PC-9 (cell line): Measurements from ENCODE around the gene LMF1. TPM values are rescaled to one million over a fixed set of nuclear protein-coding genes. Genes with fewer than 3 reads are reported as not detected.
A peak's percentile ranks its signal among the peaks of the same experiment; 100 is the strongest.

ENCODE experiments used
- BruUV-seq: library from RNA; stranded (reverse); fragments of 400-500 nt; replicated peaks from 2 replicates; lab custom pipeline; 2021; lab: Mats Ljungman, UMichigan
- CTCF ChIA-PET: fragments of 300-600 bp; sonication (Branson Sonifier 250); formaldehyde crosslinking; loops from one replicate; lab custom pipeline; 2022; ENCODE audit warnings: antibody characterized with exemption; lab: Charles Lee
- POLR2A ChIA-PET: fragments of 300-600 bp; sonication (Branson Sonifier 250); formaldehyde crosslinking; loops from one replicate; lab custom pipeline; 2022; ENCODE audit warnings: antibody characterized with exemption; ENCODE audit not compliant: unreplicated experiment; lab: Charles Lee
- DNase-seq, 2 experiments: peaks; one replicate each; pipeline versions ENCODE4 v3.0.0 to v3.0.0-alpha.2; 2015 to 2022; ENCODE audit warnings: mixed read lengths in 1 of 2
- H2AFZ ChIP-seq: fragments of 200-600 bp; sonication (generic); 2 replicates; pipeline ENCODE4 v1.8.1; 2017; ENCODE audit warnings: antibody characterized with exemption
- H3F3A ChIP-seq: fragments of 200-600 bp; sonication (generic); 2 replicates; pipeline ENCODE4 v1.8.1; 2017; ENCODE audit warnings: antibody characterized with exemption, mild to moderate bottlenecking, low read depth; ENCODE audit not compliant: insufficient read depth
- H3K27ac ChIP-seq: fragments of 200-600 bp; sonication (generic); 2 replicates; pipeline ENCODE4 v1.6.1; 2016; ENCODE audit warnings: mixed run types
- H3K27me3 ChIP-seq: fragments of 200-600 bp; sonication (generic); 2 replicates; pipeline ENCODE4 v1.6.1; 2016; ENCODE audit warnings: low read depth, mixed run types; ENCODE audit not compliant: insufficient read depth
- H3K36me3 ChIP-seq: fragments of 200-600 bp; sonication (generic); 2 replicates; pipeline ENCODE4 v1.6.1; 2016; ENCODE audit warnings: low read depth, mixed run types
- H3K4me1 ChIP-seq: fragments of 200-600 bp; sonication (generic); replicated peaks from 2 replicates; pipeline ENCODE4 v1.6.1; 2016; ENCODE audit warnings: mixed run types; ENCODE audit not compliant: insufficient read depth
- H3K4me2 ChIP-seq: fragments of 200-600 bp; sonication (generic); 2 replicates; pipeline ENCODE4 v1.6.1; 2017; ENCODE audit warnings: mixed run types
- H3K4me3 ChIP-seq: fragments of 200-600 bp; sonication (generic); 2 replicates; pipeline ENCODE4 v1.6.1; 2016; ENCODE audit warnings: mixed run types
- H3K79me2 ChIP-seq: fragments of 200-600 bp; sonication (generic); 2 replicates; pipeline ENCODE4 v1.6.1; 2017; ENCODE audit warnings: low read depth, mixed run types
- H3K9me2 ChIP-seq: fragments of 200-600 bp; sonication (generic); 2 replicates; pipeline ENCODE4 v1.8.1; 2017; ENCODE audit warnings: mild to moderate bottlenecking; ENCODE audit not compliant: insufficient read depth
- H3K9me3 ChIP-seq: fragments of 200-600 bp; sonication (generic); 2 replicates; pipeline ENCODE4 v1.8.1; 2016; ENCODE audit warnings: low read depth; ENCODE audit not compliant: insufficient read depth
- H4K20me1 ChIP-seq: fragments of 200-600 bp; sonication (generic); 2 replicates; pipeline ENCODE4 v1.8.1; 2017; ENCODE audit not compliant: insufficient read depth
- CTCF ChIP-seq: fragments of 200-600 bp; sonication (generic); conservative IDR thresholded peaks from 2 replicates; pipeline ENCODE4 v1.6.1; 2017; ENCODE audit warnings: mixed run types, antibody characterized with exemption, mild to moderate bottlenecking, moderate library complexity
- EZH2 ChIP-seq: fragments of 200-600 bp; sonication (generic); IDR thresholded peaks from 2 replicates; pipeline ENCODE4 v1.8.0; 2017; ENCODE audit warnings: antibody characterized with exemption, low read depth
- intact Hi-C: fragments of 100-400 bp; cut with micrococcal nuclease; formaldehyde crosslinking; loops from one replicate; pipeline ENCODE4 v1.10.0; 2022; ENCODE audit not compliant: unreplicated experiment
- total RNA-seq: library from RNA; stranded (reverse); gene quantifications from 2 replicates; pipeline ENCODE4 v1.2.3, GENCODE V29; 2021

The LMF1 gene
- total RNA-seq, 1 experiment from 2014 or later, result 31.3 TPM

- Histone ChIP-seq H3K4me3 (no peak overlapping the region), H3K4me1 (peaks cover 11% of the 10 kb centered on the region), H3K27ac (no peak overlapping the region), H3K36me3 (no peaks in the 10 kb centered on the region), H3K79me2 (peaks cover 8% of the 10 kb centered on the region), H2AFZ (no peak overlapping the region), H3K9me3 (no peaks in the 10 kb centered on the region), H3K27me3 (peaks cover 10% of the 10 kb centered on the region), H3K4me2 (no peak overlapping the region), H3F3A (no peaks in the 10 kb centered on the region; the same call in 1 of the 2 replicates), H3K9me2 (no peaks in the 10 kb centered on the region), H4K20me1 (no peaks in the 10 kb centered on the region)
- intact Hi-C loops, result loop anchor here (2.0 to 10.0 kb wide), 3 partner anchors 161 to 289 kb away; partner anchors contain the start of gene LMF1
- BruUV-seq, result no TSS peak
- no peak for DNase-seq
- ChIA-PET CTCF (no interaction called here), POLR2A (no interaction called here)
- no peak for TF ChIP-seq EZH2
- no peak for TF ChIP-seq CTCF
Measured at GRCh38 chr16:813916-814412, 156.8 kb downstream of the LMF1 start.

GRCh38 chr16:813204-813915, 157.4 kb downstream of the LMF1 start:
- Histone ChIP-seq H4K20me1 (no peaks in the 10 kb centered on the region), H2AFZ (no peak overlapping the region), H3K79me2 (peaks cover 14% of the 10 kb centered on the region), H3K4me3 (no peak overlapping the region), H3K9me2 (no peaks in the 10 kb centered on the region), H3K36me3 (no peaks in the 10 kb centered on the region), H3K4me1 (peaks cover 16% of the 10 kb centered on the region), H3K27me3 (peaks cover 4% of the 10 kb centered on the region; the same call in 1 of the 2 replicates), H3K4me2 (no peak overlapping the region), H3K27ac (no peak overlapping the region), H3F3A (peaks cover 6% of the 10 kb centered on the region; the same call in 1 of the 2 replicates), H3K9me3 (no peaks in the 10 kb centered on the region)
- ChIA-PET CTCF (no interaction called here), POLR2A (no interaction called here)
- no TSS peak for BruUV-seq
- peak in 1 of 2 experiments; percentile 40 for DNase-seq
- TF ChIP-seq CTCF (0 out of 2 replicates have a peak, but pooled peaks have one; percentile 26), EZH2 (no peak)
- intact Hi-C loops, result loop anchor here (2.0 to 10.0 kb wide), 2 partner anchors 161 to 289 kb away; partner anchors contain the start of gene LMF1

- TF ChIP-seq EZH2 (no peak), CTCF (no peak)
- H3K9me3 ChIP-seq, result no peaks in the 10 kb centered on the region
- H4K20me1 ChIP-seq, result no peaks in the 10 kb centered on the region
- ChIA-PET CTCF (no interaction called here), POLR2A (interaction anchor here (0.6 kb wide), 2 partner anchors 92 to 438 kb away, joined by 3 to 19 read pairs; partner anchors contain the start of gene MRPL28)
- no peaks in the 10 kb centered on the region for H3K9me2 ChIP-seq
- intact Hi-C loops, result no loop called here
- no TSS peak for BruUV-seq
- H3K27me3 ChIP-seq, result no peaks in the 10 kb centered on the region
- H3K27ac ChIP-seq, result no peak overlapping the region
- no peaks in the 10 kb centered on the region for H3K36me3 ChIP-seq
- H3K79me2 ChIP-seq, result peaks cover 25% of the 10 kb centered on the region
- H3K4me2 ChIP-seq, result peak overlapping the region; percentile 99
- peak overlapping the region; percentile 97 for H3K4me3 ChIP-seq
- DNase-seq, result no peak
- H3F3A ChIP-seq, result peaks cover 18% of the 10 kb centered on the region; the same call in 1 of the 2 replicates
- H3K4me1 ChIP-seq, result 0 out of 2 replicates have a peak, but pooled peaks cover 6% of the 10 kb centered on the region
- peak overlapping the region; percentile 97 for H2AFZ ChIP-seq
Measured at GRCh38 chr16:808085-808386, 162.7 kb downstream of the LMF1 start.
